ENCODE measurements around the gene KLF3. TPM values are rescaled to one million over a fixed set of nuclear protein-coding genes. Genes with fewer than 3 reads are reported as not detected.
A peak's percentile ranks its signal among the peaks of the same experiment; 100 is the strongest.

The KLF3 gene
- total and polyA plus RNA-seq, 2 of the 8 experiments (the other 6 are each of a cell fraction or from before 2014, with no cell fraction given), result 8.0 to 14.9 TPM

DNA sequence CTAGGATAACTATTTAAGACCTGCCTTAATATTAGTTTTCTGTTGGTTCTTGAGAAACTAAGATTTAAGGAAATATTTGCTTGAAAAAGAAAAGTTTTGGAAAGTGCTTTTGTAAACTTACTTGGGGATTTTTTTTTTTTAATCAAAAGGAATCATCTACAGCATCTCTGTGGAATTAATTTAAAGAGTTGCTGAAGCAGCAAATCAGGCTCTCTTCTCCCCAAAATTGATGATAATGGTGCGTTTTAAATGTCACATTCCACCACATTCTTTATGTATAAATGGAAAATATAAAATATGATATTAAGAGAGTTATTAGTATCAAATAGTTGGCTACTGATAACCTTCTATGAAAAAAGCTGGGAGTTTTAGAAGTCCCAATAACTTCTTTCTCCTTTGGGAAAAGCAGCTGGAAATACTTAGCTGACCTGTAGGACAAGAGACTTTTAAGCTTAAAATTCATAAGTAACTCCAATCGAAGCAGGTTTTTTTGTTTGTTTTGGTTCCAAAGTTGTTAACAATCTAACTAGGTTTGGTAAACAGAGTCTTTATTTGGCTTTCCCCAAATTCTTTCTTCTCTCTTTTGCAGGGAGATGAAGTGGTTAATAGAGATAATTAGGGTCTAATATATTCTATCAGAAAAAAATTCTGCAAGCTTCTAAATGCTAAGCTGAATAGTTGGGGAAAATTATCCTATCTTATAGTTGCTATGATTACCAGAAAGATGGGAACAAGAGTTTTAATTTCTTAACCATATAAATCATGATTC, 4.4 kb downstream of the KLF3 start:
- no peak overlapping the region for H3K9ac ChIP-seq (replicated peaks in 1 of 4; ENCODE audit: extremely low read depth in 1 of 4, low read depth in 3 of 4, low read length in 3 of 4)

More for the DNA sequence above, 4.4 kb downstream of the KLF3 start:
- Histone ChIP-seq H2BK15ac (ENCODE audit: low read length) (no peak overlapping the region), H3K9me3 (ENCODE audit: insufficient read depth in 2 of 2, low read depth in 1 of 2, low read length in 1 of 2) (no peaks in the 10 kb centered on the region), H2BK12ac (ENCODE audit: low read depth, low read length) (no peak overlapping the region), H3K36me3 (ENCODE audit: control insufficient read depth in 2 of 4, insufficient read depth in 4 of 4, low read length in 3 of 4) (no peaks in the 10 kb centered on the region), H3K79me1 (ENCODE audit: low read depth, low read length) (peaks cover 13% of the 10 kb centered on the region), H3K27me3 (replicated peaks in 1 of 4; ENCODE audit: control insufficient read depth in 3 of 4, extremely low read depth in 1 of 4, insufficient read depth in 3 of 4, low read length in 3 of 4) (peaks cover 0 to 4% (median 0%) of the 10 kb centered on the region in 4 experiments; a peak in 2 of 7 replicates), H4K91ac (replicated peaks; ENCODE audit: insufficient read length, low read length) (no peak overlapping the region), H3K4me3 (ENCODE audit: extremely low read depth in 1 of 4, insufficient read depth in 2 of 4, low read depth in 3 of 4, low read length in 4 of 4) (peak overlapping the region in 1 of 4 experiments; percentile 92; a peak in 1 of 8 replicates), H3K27ac (ENCODE audit: low read depth, low read length) (no peak overlapping the region), H4K8ac (ENCODE audit: extremely low read depth, insufficient read depth, low read length) (no peak overlapping the region), H3K18ac (ENCODE audit: extremely low read depth, low read length) (no peak overlapping the region), H2BK20ac (ENCODE audit: low read length) (no peak overlapping the region), H3K4me1 (replicated peaks in 1 of 4; ENCODE audit: control insufficient read depth in 3 of 4, insufficient read depth in 4 of 4, low read length in 3 of 4) (peaks cover 18 to 47% (median 23%) of the 10 kb centered on the region in 4 experiments), H3K4ac (replicated peaks; ENCODE audit: insufficient read length, low read depth, low read length) (no peak overlapping the region), H2AFZ (ENCODE audit: low read length) (no peak overlapping the region), H2AK5ac (ENCODE audit: low read depth, low read length) (no peak overlapping the region), H2BK120ac (replicated peaks; ENCODE audit: low read depth, low read length) (no peak overlapping the region), H3K14ac (ENCODE audit: insufficient read length) (no peak overlapping the region), H3K23me2 (ENCODE audit: low read depth, low read length) (no peaks in the 10 kb centered on the region; the same call in 1 of the 2 replicates), H3K23ac (ENCODE audit: insufficient read length) (no peak overlapping the region), H2BK5ac (ENCODE audit: low read depth, low read length) (no peak overlapping the region), H4K5ac (ENCODE audit: insufficient read length, low read depth, low read length) (no peak overlapping the region), H3K56ac (replicated peaks; ENCODE audit: insufficient read length, low read depth, low read length) (no peak overlapping the region), H4K20me1 (replicated peaks in 1 of 2; ENCODE audit: control insufficient read depth in 1 of 2, insufficient read depth in 2 of 2, low read length in 2 of 2) (peaks cover 1 to 7% of the 10 kb centered on the region in 2 experiments), H3K4me2 (ENCODE audit: insufficient read depth in 1 of 2, low read depth in 2 of 2, low read length in 2 of 2) (peak overlapping the region in 1 of 2 experiments; percentile 85; a peak in 1 of 4 replicates), H3K79me2 (ENCODE audit: control insufficient read depth in 1 of 2, insufficient read depth in 2 of 2, low read length in 2 of 2) (peaks cover 3 to 76% of the 10 kb centered on the region in 2 experiments; a peak in 2 of 4 replicates)
- no peak for TF ChIP-seq EZH2 (IDR thresholded peaks at IDR 0.05; ENCODE audit: low read depth, low read length, severe bottlenecking)
- ChIA-PET POLR2A (ENCODE audit: partially characterized antibody) (interaction anchor here (1.1 kb wide), 1 partner anchor 179 kb away, joined by 4 read pairs; no protein-coding TSS in a partner anchor), CTCF (ENCODE audit: partially characterized antibody) (interaction anchor here (0.9 to 1.6 kb wide), 4 partner anchors 24 to 487 kb away, joined by 3 to 5 read pairs (median 4); no protein-coding TSS in a partner anchor)
- WGBS, 2 experiments (ENCODE audit: extremely low coverage in 1 of 2, insufficient coverage in 1 of 2, insufficient read length in 1 of 2, insufficient replicate concordance in 2 of 2, low coverage in 1 of 2, low lambda C conversion rate in 2 of 2, missing lambda C conversion rate in 1 of 2), result 72% methylated on average over 2 of the region's 2 CpGs; no CpG with 5 or more reads in 1 of the 2 experiments
- FAIRE-seq (no peak), DNase-seq (ENCODE audit: low read depth in 1 of 2, low spot score in 2 of 2) (no peak)
